Measurements from ENCODE around the gene FAM193A. TPM values are rescaled to one million over a fixed set of nuclear protein-coding genes. Genes with fewer than 3 reads are reported as not detected.
A peak's percentile ranks its signal among the peaks of the same experiment; 100 is the strongest.

The FAM193A gene
- total RNA-seq, 1 experiment from 2014 or later, result 31.3 TPM

- Mint-ChIP-seq H3K27me3 (ENCODE audit: insufficient read depth, unreplicated experiment) (no peaks in the 10 kb centered on the region), H3K27ac (ENCODE audit: low read depth, unreplicated experiment) (peak within 1 kb of the TSS; percentile 22), H3K4me3 (ENCODE audit: unreplicated experiment) (peak within 1 kb of the TSS; percentile 68), H3K36me3 (ENCODE audit: insufficient read depth, unreplicated experiment) (peaks cover 9% of the 10 kb centered on the region), H3K9me3 (ENCODE audit: unreplicated experiment) (no peaks in the 10 kb centered on the region), H3K4me1 (ENCODE audit: insufficient read depth, unreplicated experiment) (peaks cover 22% of the 10 kb centered on the region)
- CTCF ChIA-PET, result interaction anchor here (0.6 kb wide), 2 partner anchors 84 to 228 kb away, joined by 3 read pairs; no protein-coding TSS in a partner anchor
- peak; percentile 80 for DNase-seq (ENCODE audit: unreplicated experiment)
- no TSS peak for BruUV-seq (replicated peaks)
- intact Hi-C loops (cut with micrococcal nuclease), result loop anchor here (2.0 kb wide), 1 partner anchor 181 kb away; no protein-coding TSS in a partner anchor
- POLR2A ChIA-PET, result interaction anchor here (0.7 to 2.0 kb wide), 8 partner anchors 10 to 181 kb away, joined by 3 to 17 read pairs (median 4); no protein-coding TSS in a partner anchor
- no peak for TF ChIP-seq CTCF (IDR thresholded peaks at IDR 0.05; ENCODE audit: unreplicated experiment)
Observed at GRCh38 chr4:2755821-2756690, 219.6 kb downstream of the FAM193A start, which contains the start of gene TNIP2. TNIP2 (minus strand) TSS chr4:2756336; CDS start chr4:2756289, 47 bp downstream.

- TF ChIP-seq CTCF (IDR thresholded peaks at IDR 0.05; ENCODE audit: unreplicated experiment), result no peak
- Mint-ChIP-seq H3K36me3 (ENCODE audit: insufficient read depth, unreplicated experiment) (peaks cover 9% of the 10 kb centered on the region), H3K4me3 (ENCODE audit: unreplicated experiment) (peak overlapping the region; percentile 68), H3K9me3 (ENCODE audit: unreplicated experiment) (no peaks in the 10 kb centered on the region), H3K27me3 (ENCODE audit: insufficient read depth, unreplicated experiment) (no peaks in the 10 kb centered on the region), H3K27ac (ENCODE audit: low read depth, unreplicated experiment) (peak overlapping the region; percentile 16), H3K4me1 (ENCODE audit: insufficient read depth, unreplicated experiment) (peaks cover 23% of the 10 kb centered on the region)
- BruUV-seq (replicated peaks), result no TSS peak
- no peak for DNase-seq (ENCODE audit: unreplicated experiment)
- intact Hi-C loops (cut with micrococcal nuclease), result loop anchor here (2.0 kb wide), 1 partner anchor 180 kb away; no protein-coding TSS in a partner anchor
- ChIA-PET POLR2A (interaction anchor here (1.0 to 2.0 kb wide), 4 partner anchors 14 to 180 kb away, joined by 4 to 17 read pairs (median 10); no protein-coding TSS in a partner anchor), CTCF (no interaction called here)
Observed at GRCh38 chr4:2756691-2757350, 220.4 kb downstream of the FAM193A start.

- Mint-ChIP-seq H3K4me1 (ENCODE audit: insufficient read depth, unreplicated experiment) (peaks cover 23% of the 10 kb centered on the region), H3K27me3 (ENCODE audit: insufficient read depth, unreplicated experiment) (no peaks in the 10 kb centered on the region), H3K4me3 (ENCODE audit: unreplicated experiment) (peak overlapping the region; percentile 68), H3K9me3 (ENCODE audit: unreplicated experiment) (no peaks in the 10 kb centered on the region), H3K36me3 (ENCODE audit: insufficient read depth, unreplicated experiment) (peaks cover 6% of the 10 kb centered on the region), H3K27ac (ENCODE audit: low read depth, unreplicated experiment) (no peak overlapping the region)
- no peak for DNase-seq (ENCODE audit: unreplicated experiment)
- intact Hi-C loops (cut with micrococcal nuclease), result loop anchor here (2.0 kb wide), 1 partner anchor 179 kb away; no protein-coding TSS in a partner anchor
- ChIA-PET CTCF (no interaction called here), POLR2A (interaction anchor here (2.0 to 2.2 kb wide), 2 partner anchors 178 to 179 kb away, joined by 7 to 17 read pairs; no protein-coding TSS in a partner anchor)
- BruUV-seq (replicated peaks), result no TSS peak
- TF ChIP-seq CTCF (IDR thresholded peaks at IDR 0.05; ENCODE audit: unreplicated experiment), result no peak
Observed at GRCh38 chr4:2757426-2757825, 221.0 kb downstream of the FAM193A start.
